Choroid plexus epithelial cell (primary cell): Measurements from ENCODE around the gene IGF1.

ENCODE experiments used
- DNase-seq: peaks from one replicate; pipeline ENCODE4 v3.0.0-alpha.2; 2010; ENCODE audit warnings: low read depth
- H3K4me3 ChIP-seq: 2 replicates; pipeline ENCODE4 v1.5.1; 2011; ENCODE audit warnings: low read depth, mild to moderate bottlenecking, control low read depth, low read length, moderate library complexity
- CTCF ChIP-seq: conservative IDR thresholded peaks from 2 replicates; pipeline ENCODE4 v1.5.1; 2011; ENCODE audit warnings: low read depth, mild to moderate bottlenecking, control low read depth, inconsistent platforms, low read length, moderate library complexity

The IGF1 gene

GRCh38 chr12:102480406-102480805, at the start of gene IGF1:
TSS of gene IGF1 (minus strand) at chr12:102480563. CDS start at chr12:102480381, 182 bp downstream.
- H3K4me3 ChIP-seq = no peak within 1 kb of the TSS
- peak; percentile 66 for DNase-seq
- peak; percentile 50 for TF ChIP-seq CTCF

GRCh38 chr12:102528111-102528510, 47.7 kb upstream of the IGF1 start:
- TF ChIP-seq CTCF = no peak
- DNase-seq = no peak
- no peak overlapping the region for H3K4me3 ChIP-seq

GRCh38 chr12:102527171-102527720, 46.9 kb upstream of the IGF1 start:
- no peak for TF ChIP-seq CTCF
- peak; percentile 22 for DNase-seq
- H3K4me3 ChIP-seq = no peak overlapping the region

GRCh38 chr12:102526656-102527055, 46.3 kb upstream of the IGF1 start:
- no peak for TF ChIP-seq CTCF
- no peak overlapping the region for H3K4me3 ChIP-seq
- no peak for DNase-seq

GRCh38 chr12:102522768-102523167, 42.4 kb upstream of the IGF1 start:
- H3K4me3 ChIP-seq = no peak overlapping the region
- no peak for TF ChIP-seq CTCF
- DNase-seq = no peak

GRCh38 chr12:102521662-102522277, 41.4 kb upstream of the IGF1 start:
- no peak for TF ChIP-seq CTCF
- no peak overlapping the region for H3K4me3 ChIP-seq
- no peak for DNase-seq

GRCh38 chr12:102518871-102519270, 38.5 kb upstream of the IGF1 start:
- no peak overlapping the region for H3K4me3 ChIP-seq
- TF ChIP-seq CTCF = no peak
- no peak for DNase-seq
